Measurements from ENCODE around the gene NMNAT1. TPM values are rescaled to one million over a fixed set of nuclear protein-coding genes. Genes with fewer than 3 reads are reported as not detected.
"Not testable (repeated sequence)": the region's sequence is repeated elsewhere in the genome, so short reads cannot be mapped to it uniquely, and the experiment has no call there.

Gene NMNAT1
- total and polyA plus RNA-seq, 11 donors, result 11.0 to 24.2 (median 16.8) TPM

DNA sequence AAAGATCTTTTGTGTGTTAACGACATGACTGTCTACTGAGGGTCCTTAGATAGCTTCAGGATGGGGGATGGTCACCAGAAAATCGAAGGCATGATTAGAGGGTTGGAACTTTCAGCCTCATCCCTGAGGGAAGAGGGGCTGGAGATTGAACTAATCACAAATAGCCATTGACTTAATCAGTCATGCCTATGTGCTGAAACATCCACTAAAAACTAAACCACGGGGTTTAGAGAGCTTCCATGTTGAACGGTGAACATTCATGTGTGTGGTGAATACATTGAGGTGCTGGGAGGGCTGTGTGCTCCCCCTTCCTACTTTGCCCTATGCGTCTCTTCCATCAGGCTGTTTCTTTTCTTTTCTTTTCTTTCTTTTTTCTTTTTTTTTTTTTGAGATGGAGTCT, 70.7 kb downstream of the NMNAT1 start:
- ATAC-seq, result no peak
- TF ChIP-seq POLR2A (IDR thresholded peaks at IDR 0.05), result no peak
- TF ChIP-seq, protein P1, sequence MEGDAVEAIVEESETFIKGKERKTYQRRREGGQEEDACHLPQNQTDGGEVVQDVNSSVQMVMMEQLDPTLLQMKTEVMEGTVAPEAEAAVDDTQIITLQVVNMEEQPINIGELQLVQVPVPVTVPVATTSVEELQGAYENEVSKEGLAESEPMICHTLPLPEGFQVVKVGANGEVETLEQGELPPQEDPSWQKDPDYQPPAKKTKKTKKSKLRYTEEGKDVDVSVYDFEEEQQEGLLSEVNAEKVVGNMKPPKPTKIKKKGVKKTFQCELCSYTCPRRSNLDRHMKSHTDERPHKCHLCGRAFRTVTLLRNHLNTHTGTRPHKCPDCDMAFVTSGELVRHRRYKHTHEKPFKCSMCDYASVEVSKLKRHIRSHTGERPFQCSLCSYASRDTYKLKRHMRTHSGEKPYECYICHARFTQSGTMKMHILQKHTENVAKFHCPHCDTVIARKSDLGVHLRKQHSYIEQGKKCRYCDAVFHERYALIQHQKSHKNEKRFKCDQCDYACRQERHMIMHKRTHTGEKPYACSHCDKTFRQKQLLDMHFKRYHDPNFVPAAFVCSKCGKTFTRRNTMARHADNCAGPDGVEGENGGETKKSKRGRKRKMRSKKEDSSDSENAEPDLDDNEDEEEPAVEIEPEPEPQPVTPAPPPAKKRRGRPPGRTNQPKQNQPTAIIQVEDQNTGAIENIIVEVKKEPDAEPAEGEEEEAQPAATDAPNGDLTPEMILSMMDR (IDR thresholded peaks at IDR 0.05), result no peak
- H3K9me3 ChIP-seq, result no peaks in the 10 kb centered on the region
- H3K27ac ChIP-seq, result no peak overlapping the region
- peaks cover 0 to 9% (median 5%) of the 10 kb centered on the region in 12 donors for H3K4me1 ChIP-seq
- intact Hi-C loops (cut with DNase I), result loop anchor here in 1 of 10 donors (10.0 kb wide), 1 partner anchor 59 kb away; no protein-coding TSS in a partner anchor
- no peaks in the 10 kb centered on the region for H3K27me3 ChIP-seq
- DNase-seq, result no peak
- peaks cover 0 to 31% (median 0%) of the 10 kb centered on the region in 9 donors for H3K36me3 ChIP-seq
- WGBS, 4 donors, result 82 to 88% (median 85%) methylated on average over 5 of the region's 5 CpGs
- H3K4me3 ChIP-seq, result no peak overlapping the region

DNA sequence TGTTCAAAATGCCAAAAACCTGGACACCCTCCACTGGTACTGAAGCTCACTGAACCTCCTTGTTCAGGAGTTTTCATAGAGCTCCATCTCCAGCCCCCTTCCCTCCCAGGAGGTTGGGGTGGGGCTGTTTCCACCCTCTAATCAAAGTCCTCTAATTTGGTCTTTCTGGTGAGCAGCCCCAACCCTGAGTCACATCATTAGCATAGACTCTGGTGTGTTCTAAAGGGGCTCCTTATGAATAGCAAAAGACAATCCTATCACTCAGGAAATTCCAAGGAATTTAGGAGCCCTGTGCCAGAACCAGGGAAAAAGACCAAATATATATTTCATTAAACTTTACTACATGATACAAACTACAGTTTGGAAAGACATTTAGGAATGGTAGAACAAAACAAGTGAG, 76.3 kb downstream of the NMNAT1 start:
- Histone ChIP-seq H3K36me3 (peaks cover 0 to 5% (median 0%) of the 10 kb centered on the region in 9 donors), H3K4me3 (no peak overlapping the region), H3K9me3 (no peaks in the 10 kb centered on the region), H3K27me3 (no peaks in the 10 kb centered on the region), H3K27ac (no peak overlapping the region), H3K4me1 (peaks cover 0 to 9% (median 5%) of the 10 kb centered on the region in 12 donors)
- no peak for TF ChIP-seq POLR2A (IDR thresholded peaks at IDR 0.05)
- TF ChIP-seq, protein P1 (IDR thresholded peaks at IDR 0.05), result no peak
- ATAC-seq (no peak), DNase-seq (no peak)
- intact Hi-C loops (cut with DNase I), result loop anchor here in 1 of 10 donors (10.0 kb wide), 1 partner anchor 65 kb away; no protein-coding TSS in a partner anchor

DNA sequence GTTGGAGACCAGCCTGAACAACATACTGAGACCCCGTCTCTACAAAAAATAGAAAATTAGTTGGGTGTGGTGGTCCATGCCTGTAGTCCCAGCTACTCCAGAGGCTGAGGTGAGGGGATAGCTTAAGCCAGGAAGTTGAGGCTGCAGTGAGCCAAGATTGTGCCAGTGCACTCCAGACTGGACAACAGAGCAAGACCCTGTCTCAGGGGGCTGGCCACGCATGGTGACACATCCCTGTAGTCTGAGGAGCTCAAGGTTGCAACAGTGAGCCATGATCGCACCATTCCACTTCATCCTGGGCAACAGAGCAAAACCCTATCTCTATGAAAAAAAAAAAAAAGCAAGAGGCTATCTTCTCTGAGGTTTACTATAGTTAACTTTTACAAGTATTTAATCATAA, 76.8 kb downstream of the NMNAT1 start:
- WGBS, 4 donors, result 79 to 89% (median 89%) methylated on average over 3 of the region's 3 CpGs
- DNase-seq (no peak), ATAC-seq (no peak)
- Histone ChIP-seq H3K27me3 (no peaks in the 10 kb centered on the region), H3K36me3 (peaks cover 0 to 5% (median 0%) of the 10 kb centered on the region in 9 donors), H3K27ac (no peak overlapping the region), H3K9me3 (no peaks in the 10 kb centered on the region), H3K4me3 (no peak overlapping the region), H3K4me1 (peaks cover 0 to 9% (median 5%) of the 10 kb centered on the region in 12 donors)
- TF ChIP-seq POLR2A (IDR thresholded peaks at IDR 0.05), result no peak
- TF ChIP-seq, protein P1 (IDR thresholded peaks at IDR 0.05), result no peak
- intact Hi-C loops (cut with DNase I), result loop anchor here in 2 of 10 donors (5.0 to 10.0 kb wide), 3 partner anchors 58 to 145 kb away; no protein-coding TSS in a partner anchor

DNA sequence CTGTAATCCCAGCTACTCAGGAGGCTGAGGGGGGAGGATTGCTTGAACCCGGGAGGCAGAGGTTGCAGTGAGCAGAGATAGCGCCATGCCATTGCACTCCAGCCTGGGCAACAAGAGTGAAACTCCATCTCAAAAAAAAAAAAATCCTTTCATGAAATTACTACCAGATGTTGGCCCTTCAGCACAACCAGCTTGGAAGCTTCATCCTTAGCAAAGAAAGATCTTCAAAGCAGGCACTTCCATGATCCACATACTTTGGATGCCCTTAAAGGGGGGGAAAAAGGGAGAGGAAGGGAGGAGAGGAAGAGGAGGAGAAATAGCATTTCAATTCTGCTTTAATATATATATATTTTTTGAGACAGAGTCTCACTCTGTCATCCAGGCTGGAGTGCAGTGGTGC, 77.4 kb downstream of the NMNAT1 start:
- not testable (repeated sequence) for H3K9me3 ChIP-seq, H3K36me3 ChIP-seq, DNase-seq, H3K27me3 ChIP-seq, H3K27ac ChIP-seq, H3K4me3 ChIP-seq, ATAC-seq, H3K4me1 ChIP-seq
- intact Hi-C loops (cut with DNase I), result loop anchor here in 2 of 10 donors (5.0 to 10.0 kb wide), 3 partner anchors 58 to 146 kb away; no protein-coding TSS in a partner anchor
- WGBS, 4 donors, result 69 to 94% (median 85%) methylated on average over 2 of the region's 2 CpGs

DNA sequence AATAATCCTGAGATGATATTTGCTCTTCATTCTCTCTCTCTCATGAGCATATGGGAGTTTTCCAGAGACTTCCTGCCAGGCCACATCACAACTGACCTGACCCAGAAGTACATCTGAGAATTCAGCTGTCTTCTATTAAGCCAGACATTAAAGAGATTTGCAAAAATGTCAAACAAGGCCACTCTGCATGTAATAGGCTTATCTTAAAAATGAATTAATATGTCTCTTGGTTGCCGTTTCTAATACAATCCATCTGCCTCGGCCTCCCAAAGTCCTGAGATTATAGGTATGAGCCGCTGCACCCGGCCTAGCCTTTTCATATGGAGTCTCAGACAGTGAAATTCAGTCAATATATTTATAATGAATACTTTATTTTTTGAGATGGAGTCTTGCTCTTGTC, 78.7 kb downstream of the NMNAT1 start:
- not testable (repeated sequence) for H3K27me3 ChIP-seq, H3K36me3 ChIP-seq, H3K4me1 ChIP-seq, ATAC-seq, DNase-seq, H3K4me3 ChIP-seq, H3K9me3 ChIP-seq, H3K27ac ChIP-seq
- 87 to 95% (median 89%) methylated on average over 4 of the region's 4 CpGs for WGBS, 4 donors
- intact Hi-C loops (cut with DNase I), result loop anchor here in 2 of 10 donors (5.0 to 10.0 kb wide), 3 partner anchors 60 to 147 kb away; no protein-coding TSS in a partner anchor

Measured in heart left ventricle (tissue), 16 donors.